Astrocyte (in vitro differentiated cells and primary cell): ENCODE data around the gene GIGYF2. TPM values are rescaled to one million over a fixed set of nuclear protein-coding genes. Genes with fewer than 3 reads are reported as not detected.

ENCODE experiments used
- DNase-seq: peaks from one replicate; pipeline ENCODE4 v3.0.0-alpha.2; 2010; ENCODE audit warnings: low read depth
- FAIRE-seq: peaks from 2 replicates; lab custom pipeline; 2011; peaks lifted over from hg19 to GRCh38; lab: Jason Lieb, UNC
- H2AFZ ChIP-seq: 2 replicates; pipeline ENCODE4 v1.6.0; 2012; ENCODE audit warnings: low read depth, low read length, inconsistent platforms
- H3K27ac ChIP-seq: 2 replicates; pipeline ENCODE4 v1.5.1; 2011; ENCODE audit warnings: low read depth, low read length, inconsistent platforms
- H3K27me3 ChIP-seq: 2 replicates; pipeline ENCODE4 v1.6.0; 2011; ENCODE audit warnings: low read length, inconsistent platforms; ENCODE audit not compliant: insufficient read depth
- H3K36me3 ChIP-seq: 2 replicates; pipeline ENCODE4 v1.5.1; 2011; ENCODE audit warnings: low read length, inconsistent platforms; ENCODE audit not compliant: insufficient read depth
- H3K4me1 ChIP-seq: 2 replicates; pipeline ENCODE4 v1.5.1; 2011; ENCODE audit warnings: low read length, inconsistent platforms; ENCODE audit not compliant: insufficient read depth
- H3K4me2 ChIP-seq: 2 replicates; pipeline ENCODE4 v1.6.0; 2012; ENCODE audit warnings: low read length, inconsistent platforms
- H3K4me3 ChIP-seq: 2 replicates; pipeline ENCODE4 v1.5.1; 2011; ENCODE audit warnings: low read depth, mild to moderate bottlenecking, low read length, inconsistent platforms; ENCODE audit not compliant: insufficient read depth
- H3K79me2 ChIP-seq: 2 replicates; pipeline ENCODE4 v1.6.0; 2012; ENCODE audit warnings: mild to moderate bottlenecking, low read length, inconsistent platforms; ENCODE audit not compliant: insufficient read depth
- H3K9ac ChIP-seq: 2 replicates; pipeline ENCODE4 v1.6.0; 2012; ENCODE audit warnings: mild to moderate bottlenecking, low read length, inconsistent platforms
- H3K9me3 ChIP-seq: 2 replicates; pipeline ENCODE4 v1.5.1; 2012; ENCODE audit warnings: low read depth, mild to moderate bottlenecking, low read length, inconsistent platforms; ENCODE audit not compliant: insufficient read depth
- H4K20me1 ChIP-seq: 2 replicates; pipeline ENCODE4 v1.6.0; 2012; ENCODE audit warnings: low read length, inconsistent platforms; ENCODE audit not compliant: insufficient read depth
- H3K27ac Mint-ChIP-seq: one replicate; pipeline ENCODE4 v1.8.0; 2021; ENCODE audit warnings: mild to moderate bottlenecking, mixed read lengths; ENCODE audit not compliant: unreplicated experiment
- H3K27me3 Mint-ChIP-seq: one replicate; pipeline ENCODE4 v1.8.0; 2021; ENCODE audit warnings: low read depth, mixed read lengths; ENCODE audit not compliant: unreplicated experiment
- H3K36me3 Mint-ChIP-seq: one replicate; pipeline ENCODE4 v1.8.0; 2021; ENCODE audit warnings: low read depth, mixed read lengths; ENCODE audit not compliant: unreplicated experiment
- H3K4me1 Mint-ChIP-seq: one replicate; pipeline ENCODE4 v1.8.0; 2021; ENCODE audit warnings: low read depth, mixed read lengths; ENCODE audit not compliant: unreplicated experiment
- H3K4me3 Mint-ChIP-seq: one replicate; pipeline ENCODE4 v1.8.0; 2021; ENCODE audit warnings: mild to moderate bottlenecking, moderate library complexity, mixed read lengths; ENCODE audit not compliant: unreplicated experiment
- H3K9me3 Mint-ChIP-seq: one replicate; pipeline ENCODE4 v1.8.0; 2021; ENCODE audit warnings: mild to moderate bottlenecking, mixed read lengths; ENCODE audit not compliant: unreplicated experiment
- CTCF ChIP-seq: IDR thresholded peaks from 2 replicates; pipeline ENCODE4 v1.5.1; 2011; ENCODE audit warnings: low read depth, mild to moderate bottlenecking, inconsistent platforms, low read length, moderate library complexity; ENCODE audit not compliant: insufficient read depth
- EZH2 ChIP-seq: IDR thresholded peaks from 2 replicates; pipeline ENCODE4 v1.6.1; 2012; ENCODE audit warnings: mild to moderate bottlenecking, low read length, inconsistent platforms; ENCODE audit not compliant: insufficient read depth
- total RNA-seq: library from RNA; stranded (reverse); gene quantifications from 2 replicates; pipeline ENCODE4 v1.2.1, GENCODE V29; 2021

The GIGYF2 gene
- total RNA-seq, 1 donor from 2014 or later = 47.1 TPM

GRCh38 chr2:232897598-232898408 lies 200.7 kb downstream of the GIGYF2 start:
- FAIRE-seq (no peak), DNase-seq (no peak)
- Histone ChIP-seq H3K4me2 (no peak overlapping the region), H3K4me1 (peaks cover 16% of the 10 kb centered on the region), H3K27me3 (no peaks in the 10 kb centered on the region), H3K9ac (no peak overlapping the region), H4K20me1 (no peaks in the 10 kb centered on the region), H3K27ac (no peak overlapping the region), H2AFZ (no peak overlapping the region), H3K79me2 (no peaks in the 10 kb centered on the region), H3K4me3 (no peak overlapping the region), H3K36me3 (no peaks in the 10 kb centered on the region), H3K9me3 (no peaks in the 10 kb centered on the region)
- Mint-ChIP-seq H3K27me3 (peaks cover 16% of the 10 kb centered on the region), H3K9me3 (no peaks in the 10 kb centered on the region), H3K4me3 (no peak overlapping the region), H3K4me1 (peaks cover 5% of the 10 kb centered on the region), H3K27ac (no peak overlapping the region), H3K36me3 (no peaks in the 10 kb centered on the region)
- TF ChIP-seq EZH2 (no peak), CTCF (no peak)

GRCh38 chr2:232898592-232899543 lies 201.7 kb downstream of the GIGYF2 start:
- Histone ChIP-seq H3K27ac (no peak overlapping the region), H2AFZ (no peak overlapping the region), H3K27me3 (no peaks in the 10 kb centered on the region), H3K4me2 (no peak overlapping the region), H4K20me1 (no peaks in the 10 kb centered on the region), H3K4me3 (no peak overlapping the region), H3K4me1 (peaks cover 16% of the 10 kb centered on the region), H3K9me3 (no peaks in the 10 kb centered on the region), H3K9ac (no peak overlapping the region), H3K79me2 (no peaks in the 10 kb centered on the region), H3K36me3 (no peaks in the 10 kb centered on the region)
- H3K36me3 Mint-ChIP-seq = no peaks in the 10 kb centered on the region
- no peaks in the 10 kb centered on the region for H3K9me3 Mint-ChIP-seq
- H3K27ac Mint-ChIP-seq = no peak overlapping the region
- DNase-seq (peak; percentile 52), FAIRE-seq (no peak)
- H3K4me3 Mint-ChIP-seq = no peak overlapping the region
- peaks cover 12% of the 10 kb centered on the region for H3K27me3 Mint-ChIP-seq
- H3K4me1 Mint-ChIP-seq = peaks cover 5% of the 10 kb centered on the region
- TF ChIP-seq CTCF (no peak), EZH2 (no peak)
